ENCODE data around the gene HEATR1.

HEATR1 gene

DNA sequence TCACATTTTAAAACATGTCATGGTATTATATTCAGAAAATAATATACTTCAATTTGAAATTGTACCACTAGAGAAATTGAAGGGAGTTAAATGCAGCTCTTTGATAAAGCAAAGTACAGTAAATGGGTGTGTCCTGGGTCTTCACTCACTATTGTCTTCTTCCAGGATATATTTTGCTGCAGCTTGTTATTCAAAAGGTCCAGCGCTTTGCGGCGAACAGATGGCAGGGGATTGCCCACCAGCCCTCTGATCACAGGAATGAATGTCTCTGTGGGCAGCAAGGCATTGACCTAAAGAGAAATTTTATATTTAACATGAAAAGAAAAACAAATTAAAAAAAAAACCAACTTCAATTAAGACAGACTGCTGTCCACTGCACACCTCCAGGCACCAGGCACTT, 45.5 kb downstream of the HEATR1 start:
- DNase-seq (ENCODE audit: low spot score): no peak
- TF ChIP-seq, protein P1, sequence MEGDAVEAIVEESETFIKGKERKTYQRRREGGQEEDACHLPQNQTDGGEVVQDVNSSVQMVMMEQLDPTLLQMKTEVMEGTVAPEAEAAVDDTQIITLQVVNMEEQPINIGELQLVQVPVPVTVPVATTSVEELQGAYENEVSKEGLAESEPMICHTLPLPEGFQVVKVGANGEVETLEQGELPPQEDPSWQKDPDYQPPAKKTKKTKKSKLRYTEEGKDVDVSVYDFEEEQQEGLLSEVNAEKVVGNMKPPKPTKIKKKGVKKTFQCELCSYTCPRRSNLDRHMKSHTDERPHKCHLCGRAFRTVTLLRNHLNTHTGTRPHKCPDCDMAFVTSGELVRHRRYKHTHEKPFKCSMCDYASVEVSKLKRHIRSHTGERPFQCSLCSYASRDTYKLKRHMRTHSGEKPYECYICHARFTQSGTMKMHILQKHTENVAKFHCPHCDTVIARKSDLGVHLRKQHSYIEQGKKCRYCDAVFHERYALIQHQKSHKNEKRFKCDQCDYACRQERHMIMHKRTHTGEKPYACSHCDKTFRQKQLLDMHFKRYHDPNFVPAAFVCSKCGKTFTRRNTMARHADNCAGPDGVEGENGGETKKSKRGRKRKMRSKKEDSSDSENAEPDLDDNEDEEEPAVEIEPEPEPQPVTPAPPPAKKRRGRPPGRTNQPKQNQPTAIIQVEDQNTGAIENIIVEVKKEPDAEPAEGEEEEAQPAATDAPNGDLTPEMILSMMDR (IDR thresholded peaks at IDR 0.05; ENCODE audit: extremely low read depth, missing control alignments): no peak

DNA sequence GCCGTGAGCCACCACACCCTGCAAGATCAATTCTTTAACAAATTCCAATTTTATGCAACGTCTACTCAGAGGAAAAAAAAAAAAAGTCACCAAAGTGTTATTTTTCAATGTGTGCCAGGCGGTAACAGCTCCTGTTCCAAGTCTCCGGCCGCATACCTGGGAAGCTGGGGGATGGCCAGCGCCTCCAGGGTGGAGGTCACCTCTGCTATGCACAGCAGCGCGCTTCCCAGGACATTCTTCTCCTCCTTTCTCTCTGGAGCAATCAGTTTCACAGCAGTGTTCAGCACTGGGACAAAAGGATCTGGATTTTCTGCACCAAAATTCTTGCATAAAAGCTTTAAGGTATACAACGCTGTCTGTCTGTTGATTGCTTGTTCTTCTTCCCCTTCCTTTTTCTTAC, 46.2 kb downstream of the HEATR1 start:
- no peak for DNase-seq (ENCODE audit: low spot score)
- TF ChIP-seq, protein P1 (IDR thresholded peaks at IDR 0.05; ENCODE audit: extremely low read depth, missing control alignments): no peak

DNA sequence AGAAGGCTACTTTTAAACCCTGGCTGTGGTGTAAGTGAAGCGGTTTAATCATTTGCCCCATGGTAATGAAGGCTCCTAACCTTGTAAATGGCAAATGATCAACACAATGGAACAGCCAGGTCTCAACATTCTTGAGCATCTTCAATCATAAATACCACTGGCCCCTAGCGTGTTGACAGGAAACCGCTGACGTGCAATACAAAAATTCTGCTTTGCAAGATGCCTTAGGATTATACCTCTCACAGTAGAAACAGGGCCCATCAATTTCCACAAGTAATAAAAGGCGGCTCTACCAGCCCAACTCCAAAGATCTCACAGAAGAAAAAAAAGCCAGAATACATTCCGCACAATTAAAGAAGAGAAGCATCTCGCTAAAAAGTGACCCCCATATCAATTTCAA, 47.7 kb downstream of the HEATR1 start:
- DNase-seq (ENCODE audit: low spot score): no peak
- TF ChIP-seq, protein P1 (IDR thresholded peaks at IDR 0.05; ENCODE audit: extremely low read depth, missing control alignments): no peak

DNA sequence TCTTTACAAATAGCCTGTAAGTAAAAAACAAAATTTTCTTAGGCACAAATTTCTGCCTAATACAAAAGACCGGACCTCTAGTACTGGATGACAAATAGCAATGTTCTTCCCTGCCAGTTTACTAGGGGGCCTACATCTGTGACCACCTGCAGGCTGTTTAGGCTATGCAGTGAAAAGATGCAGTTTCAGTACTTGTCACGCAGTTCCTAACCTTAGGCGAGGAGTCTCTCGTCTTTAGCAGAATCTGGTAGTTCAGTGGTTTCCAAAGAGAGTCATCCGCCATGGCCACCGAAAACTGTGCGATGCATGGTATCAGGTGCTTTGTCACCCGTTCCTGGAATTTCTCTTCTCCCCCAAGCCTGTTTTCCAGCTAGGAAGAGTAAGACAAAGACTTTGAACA, 50.9 kb downstream of the HEATR1 start:
- no peak for DNase-seq (ENCODE audit: low spot score)
- TF ChIP-seq, protein P1 (IDR thresholded peaks at IDR 0.05; ENCODE audit: extremely low read depth, missing control alignments): no peak

DNA sequence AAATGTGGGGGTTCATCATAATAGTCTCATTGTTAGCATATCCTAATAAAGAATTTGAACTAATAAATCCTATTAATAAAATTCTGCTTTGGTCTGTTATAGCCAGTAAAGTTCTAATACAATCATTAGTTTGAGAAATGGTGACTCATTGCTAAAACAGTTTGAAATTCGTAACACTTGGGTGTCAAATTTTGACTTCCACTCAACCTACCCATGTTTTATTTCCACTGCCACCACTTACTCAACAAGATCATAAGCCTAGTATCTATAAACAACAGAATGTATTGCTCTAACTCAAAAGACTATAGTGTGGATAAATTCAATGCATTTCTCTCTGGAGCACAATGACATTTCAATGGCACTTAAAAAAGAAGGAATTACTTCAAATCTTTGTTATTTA, 51.4 kb downstream of the HEATR1 start:
- TF ChIP-seq, protein P1 (IDR thresholded peaks at IDR 0.05; ENCODE audit: extremely low read depth, missing control alignments): no peak
- DNase-seq (ENCODE audit: low spot score): no peak

DNA sequence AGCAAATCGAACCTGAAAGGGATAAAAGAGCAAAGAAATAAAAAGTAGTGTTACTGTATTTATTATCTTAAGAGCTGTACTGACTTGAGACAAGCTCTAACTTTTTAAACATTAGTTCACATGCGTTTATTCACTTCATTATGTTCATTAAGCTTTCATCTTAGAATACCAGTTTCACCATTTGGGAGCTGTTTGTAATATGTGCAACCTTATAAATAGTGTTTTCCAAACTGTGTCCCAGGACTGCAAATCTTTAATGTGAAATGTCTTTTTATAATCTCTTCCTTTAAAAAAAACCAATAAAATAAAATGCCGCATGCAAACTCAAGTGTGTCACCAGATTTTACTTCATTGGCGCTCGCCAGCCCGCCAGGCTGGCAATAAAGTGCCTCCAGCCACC, 52.2 kb downstream of the HEATR1 start:
- TF ChIP-seq, protein P1 (IDR thresholded peaks at IDR 0.05; ENCODE audit: extremely low read depth, missing control alignments): no peak
- no peak for DNase-seq (ENCODE audit: low spot score)

DNA sequence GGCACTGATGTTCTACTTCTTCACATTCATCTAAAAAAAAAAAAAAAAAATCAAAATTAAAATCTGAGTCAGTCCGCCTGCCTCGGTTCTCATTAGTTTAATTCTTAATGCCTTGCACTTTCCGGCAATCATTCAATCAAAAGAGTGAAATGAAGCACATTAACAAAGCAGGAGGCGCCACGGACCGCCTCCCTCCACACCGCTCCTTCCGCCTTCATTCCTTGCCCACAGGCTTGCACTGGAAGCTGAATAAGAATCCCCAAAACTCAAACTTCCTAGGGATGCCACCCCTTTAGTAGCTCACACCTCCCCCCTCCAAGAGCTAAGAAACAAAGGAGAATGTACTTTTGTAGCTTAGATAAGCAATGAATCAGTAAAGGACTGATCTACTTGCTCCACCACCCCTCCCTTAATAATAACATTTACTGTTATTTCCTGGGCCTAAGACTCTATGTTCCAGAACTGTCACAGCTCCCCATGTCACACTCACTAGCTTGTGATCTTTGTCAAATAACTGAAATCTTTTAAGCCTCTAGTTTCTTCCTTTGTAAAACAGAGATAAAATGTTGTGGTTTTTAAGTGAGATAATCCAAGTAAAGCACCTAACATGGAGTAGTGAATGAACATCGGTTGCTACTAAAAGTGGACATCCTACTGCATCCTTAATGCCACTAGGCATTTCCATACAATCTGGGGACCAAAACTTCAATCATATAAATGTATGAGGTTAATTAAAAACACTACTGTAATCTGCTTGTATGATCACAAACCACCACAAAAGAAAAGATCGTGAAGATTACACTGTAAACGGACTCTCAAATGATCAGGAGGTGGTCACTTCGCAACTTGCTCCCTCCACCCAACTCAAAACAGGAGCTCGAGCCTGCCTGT, 53.1 kb downstream of the HEATR1 start:
- no peak for DNase-seq (ENCODE audit: low spot score)
- TF ChIP-seq, protein P1 (IDR thresholded peaks at IDR 0.05; ENCODE audit: extremely low read depth, missing control alignments): no peak

All from GM20000 (cell line).